ENCODE data around the gene KLHL1. TPM values are rescaled to one million over a fixed set of nuclear protein-coding genes. Genes with fewer than 3 reads are reported as not detected.

KLHL1 gene
- total RNA-seq, 1 experiment from 2014 or later = not detected

DNA sequence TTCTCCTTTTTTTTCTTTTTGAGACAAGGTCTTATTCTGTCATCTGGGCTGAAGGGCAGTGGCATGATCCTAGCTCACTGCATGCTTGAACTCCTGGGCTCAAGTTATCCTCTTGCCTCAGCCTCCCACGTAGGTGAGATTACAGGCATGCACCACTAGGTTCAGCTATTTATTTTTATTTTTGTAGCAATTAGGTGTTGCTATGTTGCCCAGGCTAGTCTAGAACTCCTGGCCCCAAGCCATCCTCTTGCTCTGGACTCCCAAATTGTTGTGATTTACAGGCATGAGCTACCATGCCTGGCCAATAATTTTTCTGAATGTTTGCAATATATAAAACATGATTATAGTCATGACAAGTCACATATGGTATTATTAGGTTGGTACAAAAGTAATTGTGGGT lies 161.7 kb downstream of the KLHL1 start:
- no peaks in the 10 kb centered on the region for H4K20me1 ChIP-seq (ENCODE audit: insufficient read depth)
- RAD21 ChIA-PET (ENCODE audit: low non-redundant PET in 1 of 2, low total read pairs in 2 of 2, uncharacterized antibody in 2 of 2, unreplicated experiment in 2 of 2) = no interaction called here
- no peak overlapping the region for H3K4me2 ChIP-seq (ENCODE audit: low read length)
- no peak overlapping the region for H3K9ac ChIP-seq (ENCODE audit: low read length)
- no peak overlapping the region for H3K4me3 ChIP-seq (replicated peaks in 1 of 2; ENCODE audit: low read depth in 1 of 2, low read length in 2 of 2)
- ATAC-seq (no peak), DNase-seq (ENCODE audit: low read depth, low spot score) (no peak)
- no peaks in the 10 kb centered on the region for H3K36me3 ChIP-seq (ENCODE audit: control insufficient read depth in 1 of 2, insufficient read depth in 2 of 2, low read length in 2 of 2)
- H3K27ac ChIP-seq (ENCODE audit: low read depth, low read length) = no peak overlapping the region
- no peaks in the 10 kb centered on the region for H3K9me2 ChIP-seq (ENCODE audit: insufficient read depth)
- CTCF ChIA-PET = no interaction called here
- H3K27me3 ChIP-seq (ENCODE audit: insufficient read depth, low read length) = no peaks in the 10 kb centered on the region
- POLR2A ChIA-PET = no interaction called here
- H3K79me2 ChIP-seq (ENCODE audit: insufficient read depth, low read length) = no peaks in the 10 kb centered on the region
- H3K4me1 ChIP-seq (ENCODE audit: control insufficient read depth in 1 of 2, insufficient read depth in 2 of 2, low read length in 2 of 2) = no peaks in the 10 kb centered on the region
- H2AFZ ChIP-seq (ENCODE audit: low read depth, low read length, poor library complexity, severe bottlenecking) = no peak overlapping the region
- no TSS peak for BruUV-seq (replicated peaks)
- TF ChIP-seq, protein P1, sequence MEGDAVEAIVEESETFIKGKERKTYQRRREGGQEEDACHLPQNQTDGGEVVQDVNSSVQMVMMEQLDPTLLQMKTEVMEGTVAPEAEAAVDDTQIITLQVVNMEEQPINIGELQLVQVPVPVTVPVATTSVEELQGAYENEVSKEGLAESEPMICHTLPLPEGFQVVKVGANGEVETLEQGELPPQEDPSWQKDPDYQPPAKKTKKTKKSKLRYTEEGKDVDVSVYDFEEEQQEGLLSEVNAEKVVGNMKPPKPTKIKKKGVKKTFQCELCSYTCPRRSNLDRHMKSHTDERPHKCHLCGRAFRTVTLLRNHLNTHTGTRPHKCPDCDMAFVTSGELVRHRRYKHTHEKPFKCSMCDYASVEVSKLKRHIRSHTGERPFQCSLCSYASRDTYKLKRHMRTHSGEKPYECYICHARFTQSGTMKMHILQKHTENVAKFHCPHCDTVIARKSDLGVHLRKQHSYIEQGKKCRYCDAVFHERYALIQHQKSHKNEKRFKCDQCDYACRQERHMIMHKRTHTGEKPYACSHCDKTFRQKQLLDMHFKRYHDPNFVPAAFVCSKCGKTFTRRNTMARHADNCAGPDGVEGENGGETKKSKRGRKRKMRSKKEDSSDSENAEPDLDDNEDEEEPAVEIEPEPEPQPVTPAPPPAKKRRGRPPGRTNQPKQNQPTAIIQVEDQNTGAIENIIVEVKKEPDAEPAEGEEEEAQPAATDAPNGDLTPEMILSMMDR (IDR thresholded peaks at IDR 0.05 in 2 of 3, conservative IDR thresholded peaks at IDR 0.05 in 1 of 3; ENCODE audit: borderline replicate concordance in 1 of 3, insufficient read depth in 1 of 3, low read depth in 2 of 3, low read length in 2 of 3) = no peak
- TF ChIP-seq RAD21 (IDR thresholded peaks at IDR 0.05; ENCODE audit: low read depth) = no peak
- no peak for TF ChIP-seq CBX3 (IDR thresholded peaks at IDR 0.05; ENCODE audit: low read depth)
- TF ChIP-seq, protein P2, sequence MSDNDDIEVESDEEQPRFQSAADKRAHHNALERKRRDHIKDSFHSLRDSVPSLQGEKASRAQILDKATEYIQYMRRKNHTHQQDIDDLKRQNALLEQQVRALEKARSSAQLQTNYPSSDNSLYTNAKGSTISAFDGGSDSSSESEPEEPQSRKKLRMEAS (IDR thresholded peaks at IDR 0.05) = no peak
- no peak for TF ChIP-seq JUND (IDR thresholded peaks at IDR 0.05)
- no peak for TF ChIP-seq POLR2AphosphoS5 (IDR thresholded peaks at IDR 0.05; ENCODE audit: low read depth, low read length)
- no peak for TF ChIP-seq POLR2A (IDR thresholded peaks at IDR 0.05; ENCODE audit: borderline replicate concordance, extremely low read depth, insufficient read depth, insufficient read length)
- no peaks in the 10 kb centered on the region for H3K9me3 ChIP-seq (ENCODE audit: control insufficient read depth in 1 of 2, insufficient read depth in 1 of 2, low read depth in 1 of 2, low read length in 2 of 2)
- intact Hi-C loops (cut with micrococcal nuclease) = loop anchor here (10.0 kb wide), 1 partner anchor 418 kb away; no protein-coding TSS in a partner anchor

- H3K79me2 ChIP-seq (ENCODE audit: insufficient read depth, low read length) = no peaks in the 10 kb centered on the region
- H3K9me2 ChIP-seq (ENCODE audit: insufficient read depth) = no peaks in the 10 kb centered on the region
- H3K4me1 ChIP-seq (ENCODE audit: control insufficient read depth in 1 of 2, insufficient read depth in 2 of 2, low read length in 2 of 2) = no peaks in the 10 kb centered on the region
- H3K9ac ChIP-seq (ENCODE audit: low read length) = no peak overlapping the region
- ChIA-PET POLR2A (no interaction called here), RAD21 (ENCODE audit: low non-redundant PET in 1 of 2, low total read pairs in 2 of 2, uncharacterized antibody in 2 of 2, unreplicated experiment in 2 of 2) (no interaction called here), CTCF (no interaction called here)
- ATAC-seq (peak; percentile 87), DNase-seq (ENCODE audit: low read depth, low spot score) (peak; percentile 52)
- intact Hi-C loops (cut with micrococcal nuclease) = no loop called here
- H3K27me3 ChIP-seq (ENCODE audit: insufficient read depth, low read length) = no peaks in the 10 kb centered on the region
- TF ChIP-seq ZNF274 (IDR thresholded peaks at IDR 0.05; ENCODE audit: low read depth, low read length) = no peak
- TF ChIP-seq, protein P1 (IDR thresholded peaks at IDR 0.05 in 2 of 3, conservative IDR thresholded peaks at IDR 0.05 in 1 of 3; ENCODE audit: borderline replicate concordance in 1 of 3, insufficient read depth in 1 of 3, low read depth in 2 of 3, low read length in 2 of 3) = peak; percentile 17 to 60 (median 58); a peak in 5 of 6 replicates
- H3K27ac ChIP-seq (ENCODE audit: low read depth, low read length) = no peak overlapping the region
- no peaks in the 10 kb centered on the region for H3K9me3 ChIP-seq (ENCODE audit: control insufficient read depth in 1 of 2, insufficient read depth in 1 of 2, low read depth in 1 of 2, low read length in 2 of 2)
- H3K4me3 ChIP-seq (replicated peaks in 1 of 2; ENCODE audit: low read depth in 1 of 2, low read length in 2 of 2) = no peak overlapping the region
- BruUV-seq (replicated peaks) = no TSS peak
- H2AFZ ChIP-seq (ENCODE audit: low read depth, low read length, poor library complexity, severe bottlenecking) = no peak overlapping the region
- no peaks in the 10 kb centered on the region for H4K20me1 ChIP-seq (ENCODE audit: insufficient read depth)
- H3K36me3 ChIP-seq (ENCODE audit: control insufficient read depth in 1 of 2, insufficient read depth in 2 of 2, low read length in 2 of 2) = no peaks in the 10 kb centered on the region
- H3K4me2 ChIP-seq (ENCODE audit: low read length) = no peak overlapping the region
These were observed 173.2 kb downstream of the KLHL1 start for GRCh38 chr13:69935043-69935442.

Measured in HCT116 (cell line).